ENCODE measurements around the gene MSLN. TPM values are rescaled to one million over a fixed set of nuclear protein-coding genes. Genes with fewer than 3 reads are reported as not detected.

Gene MSLN
- polyA plus RNA-seq, 1 of the 3 experiments (the other 2 are of a cell fraction) = 0.02 TPM

DNA sequence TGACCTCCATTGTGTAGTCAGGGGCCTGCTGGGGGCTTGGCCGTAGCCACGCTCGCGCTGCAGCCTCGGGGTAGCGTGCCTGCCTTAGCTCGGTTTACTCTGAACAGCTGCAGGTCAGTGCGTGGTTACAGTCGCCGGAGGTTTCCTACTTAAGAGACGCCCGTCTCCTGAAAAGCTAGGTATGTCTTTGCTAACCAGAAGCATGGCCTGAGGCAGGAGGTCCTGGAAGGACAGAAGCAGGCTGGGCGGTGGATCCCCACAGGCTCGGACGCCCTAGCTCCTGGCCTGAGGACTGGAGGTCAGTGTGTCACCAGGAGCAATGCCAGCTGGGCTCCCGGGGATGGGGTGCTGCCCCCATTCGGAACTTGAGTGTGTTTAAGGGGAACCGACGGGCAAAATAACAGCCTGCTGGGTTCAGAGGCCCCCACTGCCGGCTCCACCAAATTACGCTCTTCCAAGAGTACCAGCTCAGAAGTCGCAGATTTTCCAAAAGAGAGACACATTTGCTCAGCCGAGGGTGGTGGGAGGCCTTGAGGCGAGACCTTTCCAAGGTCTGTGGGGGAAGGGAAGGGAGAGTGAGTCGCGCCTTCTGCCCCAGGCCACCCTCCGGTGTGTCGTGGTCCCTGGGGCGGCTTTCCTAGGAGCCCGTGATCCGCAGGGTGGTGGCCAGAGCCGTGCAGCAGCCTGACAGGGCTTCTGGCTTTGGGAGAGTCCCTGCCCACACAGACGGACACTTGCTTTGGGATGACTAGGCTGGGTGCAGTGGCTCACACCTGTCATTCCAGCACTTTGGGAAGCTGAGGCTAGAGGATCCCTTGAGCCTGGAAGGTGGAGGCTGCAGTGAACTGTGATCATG lies 43.9 kb downstream of the MSLN start:
- H3K36me3 ChIP-seq (replicated peaks in 1 of 2; ENCODE audit: control insufficient read depth in 1 of 2, insufficient read depth in 2 of 2, low read length in 1 of 2) = no peaks in the 10 kb centered on the region
- no peaks in the 10 kb centered on the region for H3K9me2 ChIP-seq
- H4K20me1 ChIP-seq (ENCODE audit: insufficient read depth) = no peaks in the 10 kb centered on the region
- H3K4me1 ChIP-seq (ENCODE audit: control insufficient read depth in 1 of 2, insufficient read depth in 2 of 2, low read depth in 1 of 2, low read length in 1 of 2) = peaks cover 0 to 24% of the 10 kb centered on the region in 2 experiments; a peak in 1 of 4 replicates
- H3K4me3 ChIP-seq (ENCODE audit: low read depth in 2 of 2, low read length in 1 of 2) = no peak overlapping the region
- H3K4me2 ChIP-seq = no peak overlapping the region
- TF ChIP-seq, protein P1, sequence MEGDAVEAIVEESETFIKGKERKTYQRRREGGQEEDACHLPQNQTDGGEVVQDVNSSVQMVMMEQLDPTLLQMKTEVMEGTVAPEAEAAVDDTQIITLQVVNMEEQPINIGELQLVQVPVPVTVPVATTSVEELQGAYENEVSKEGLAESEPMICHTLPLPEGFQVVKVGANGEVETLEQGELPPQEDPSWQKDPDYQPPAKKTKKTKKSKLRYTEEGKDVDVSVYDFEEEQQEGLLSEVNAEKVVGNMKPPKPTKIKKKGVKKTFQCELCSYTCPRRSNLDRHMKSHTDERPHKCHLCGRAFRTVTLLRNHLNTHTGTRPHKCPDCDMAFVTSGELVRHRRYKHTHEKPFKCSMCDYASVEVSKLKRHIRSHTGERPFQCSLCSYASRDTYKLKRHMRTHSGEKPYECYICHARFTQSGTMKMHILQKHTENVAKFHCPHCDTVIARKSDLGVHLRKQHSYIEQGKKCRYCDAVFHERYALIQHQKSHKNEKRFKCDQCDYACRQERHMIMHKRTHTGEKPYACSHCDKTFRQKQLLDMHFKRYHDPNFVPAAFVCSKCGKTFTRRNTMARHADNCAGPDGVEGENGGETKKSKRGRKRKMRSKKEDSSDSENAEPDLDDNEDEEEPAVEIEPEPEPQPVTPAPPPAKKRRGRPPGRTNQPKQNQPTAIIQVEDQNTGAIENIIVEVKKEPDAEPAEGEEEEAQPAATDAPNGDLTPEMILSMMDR (IDR thresholded peaks at IDR 0.05) = no peak
- TF ChIP-seq, protein P2, sequence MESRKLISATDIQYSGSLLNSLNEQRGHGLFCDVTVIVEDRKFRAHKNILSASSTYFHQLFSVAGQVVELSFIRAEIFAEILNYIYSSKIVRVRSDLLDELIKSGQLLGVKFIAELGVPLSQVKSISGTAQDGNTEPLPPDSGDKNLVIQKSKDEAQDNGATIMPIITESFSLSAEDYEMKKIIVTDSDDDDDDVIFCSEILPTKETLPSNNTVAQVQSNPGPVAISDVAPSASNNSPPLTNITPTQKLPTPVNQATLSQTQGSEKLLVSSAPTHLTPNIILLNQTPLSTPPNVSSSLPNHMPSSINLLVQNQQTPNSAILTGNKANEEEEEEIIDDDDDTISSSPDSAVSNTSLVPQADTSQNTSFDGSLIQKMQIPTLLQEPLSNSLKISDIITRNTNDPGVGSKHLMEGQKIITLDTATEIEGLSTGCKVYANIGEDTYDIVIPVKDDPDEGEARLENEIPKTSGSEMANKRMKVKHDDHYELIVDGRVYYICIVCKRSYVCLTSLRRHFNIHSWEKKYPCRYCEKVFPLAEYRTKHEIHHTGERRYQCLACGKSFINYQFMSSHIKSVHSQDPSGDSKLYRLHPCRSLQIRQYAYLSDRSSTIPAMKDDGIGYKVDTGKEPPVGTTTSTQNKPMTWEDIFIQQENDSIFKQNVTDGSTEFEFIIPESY (IDR thresholded peaks at IDR 0.05; ENCODE audit: borderline replicate concordance, low read depth) = no peak
- TF ChIP-seq FOXM1 (IDR thresholded peaks at IDR 0.05; ENCODE audit: low read depth) (no peak), MEF2A (IDR thresholded peaks at IDR 0.05; ENCODE audit: borderline replicate concordance, low read depth) (no peak), RAD21 (IDR thresholded peaks at IDR 0.05; ENCODE audit: low read length) (no peak), RXRA (IDR thresholded peaks at IDR 0.05; ENCODE audit: borderline replicate concordance, low read depth) (no peak), GATA2 (CRISPR knock-in tag; IDR thresholded peaks at IDR 0.05) (no peak), GABPA (IDR thresholded peaks at IDR 0.05; ENCODE audit: low read depth) (no peak), EZH2phosphoT487 (IDR thresholded peaks at IDR 0.05; ENCODE audit: borderline replicate concordance, low read depth) (no peak), POLR2AphosphoS5 (IDR thresholded peaks at IDR 0.05; ENCODE audit: low read depth, low read length) (no peak), FOSL2 (IDR thresholded peaks at IDR 0.05; ENCODE audit: borderline replicate concordance, low read depth) (no peak), NFIC (IDR thresholded peaks at IDR 0.05; ENCODE audit: borderline replicate concordance) (no peak), RCOR1 (IDR thresholded peaks at IDR 0.05; ENCODE audit: low read length) (no peak), SIN3A (IDR thresholded peaks at IDR 0.05; ENCODE audit: borderline replicate concordance, low read depth, low read length) (no peak), TAF1 (IDR thresholded peaks at IDR 0.05; ENCODE audit: borderline replicate concordance, low read depth, low read length) (no peak), MXI1 (IDR thresholded peaks at IDR 0.05; ENCODE audit: low read depth, low read length) (no peak), TCF12 (IDR thresholded peaks at IDR 0.05) (no peak), RFX5 (IDR thresholded peaks at IDR 0.05; ENCODE audit: low read length) (no peak)
- TF ChIP-seq, protein P3, sequence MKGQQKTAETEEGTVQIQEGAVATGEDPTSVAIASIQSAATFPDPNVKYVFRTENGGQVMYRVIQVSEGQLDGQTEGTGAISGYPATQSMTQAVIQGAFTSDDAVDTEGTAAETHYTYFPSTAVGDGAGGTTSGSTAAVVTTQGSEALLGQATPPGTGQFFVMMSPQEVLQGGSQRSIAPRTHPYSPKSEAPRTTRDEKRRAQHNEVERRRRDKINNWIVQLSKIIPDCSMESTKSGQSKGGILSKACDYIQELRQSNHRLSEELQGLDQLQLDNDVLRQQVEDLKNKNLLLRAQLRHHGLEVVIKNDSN (IDR thresholded peaks at IDR 0.05; ENCODE audit: borderline replicate concordance, low read depth) = no peak
- no peak overlapping the region for H3K9ac ChIP-seq
- ChIA-PET CTCF (interaction anchor here (0.7 to 1.2 kb wide), 3 partner anchors 58 to 299 kb away, joined by 3 read pairs; no protein-coding TSS in a partner anchor), POLR2A (no interaction called here)
- no peaks in the 10 kb centered on the region for H3F3A ChIP-seq (replicated peaks; ENCODE audit: insufficient read depth)
- H3K27ac ChIP-seq (ENCODE audit: low read depth in 2 of 2, low read length in 1 of 2) = no peak overlapping the region
- H3K27me3 ChIP-seq (ENCODE audit: insufficient read depth) = peaks cover 24% of the 10 kb centered on the region; the same call in 1 of the 2 replicates
- WGBS (ENCODE audit: low lambda C conversion rate) = 49% methylated on average over 23 of the region's 33 CpGs
- DNase-seq = no peak
- no peaks in the 10 kb centered on the region for H3K9me3 ChIP-seq
- H2AFZ ChIP-seq (ENCODE audit: low read depth) = no peak overlapping the region
- H3K79me2 ChIP-seq (ENCODE audit: insufficient read depth) = peaks cover 4% of the 10 kb centered on the region
